MM.1S (cell line): ENCODE results near the gene PRCC.

Source experiments
- DNase-seq: peaks from one replicate; pipeline ENCODE4 v3.0.0-alpha.2; 2015
- H2AFZ ChIP-seq: fragments of 300-600 bp; sonication (generic); 2 replicates; pipeline ENCODE4 v1.6.0; 2016; ENCODE audit warnings: antibody characterized with exemption, low read length
- H3F3A ChIP-seq: fragments of 300-600 bp; sonication (generic); 2 replicates; pipeline ENCODE4 v1.6.1; 2016; ENCODE audit warnings: mild to moderate bottlenecking, antibody characterized with exemption, low read length, moderate library complexity, mixed read lengths; ENCODE audit not compliant: insufficient read depth
- H3K27ac ChIP-seq: fragments of 300-600 bp; sonication (generic); 2 replicates; pipeline ENCODE4 v1.5.1; 2016; ENCODE audit warnings: mild to moderate bottlenecking, low read length
- H3K27me3 ChIP-seq: fragments of 300-600 bp; sonication (generic); replicated peaks from 2 replicates; pipeline ENCODE4 v1.6.0; 2016; ENCODE audit warnings: low read length; ENCODE audit not compliant: insufficient read depth
- H3K36me3 ChIP-seq: fragments of 300-600 bp; sonication (generic); replicated peaks from 2 replicates; pipeline ENCODE4 v1.6.1; 2016; ENCODE audit warnings: mild to moderate bottlenecking, low read length, mixed read lengths; ENCODE audit not compliant: insufficient read depth
- H3K4me1 ChIP-seq: fragments of 300-600 bp; sonication (generic); 2 replicates; pipeline ENCODE4 v1.6.1; 2016; ENCODE audit warnings: low read length, mixed read lengths
- H3K4me2 ChIP-seq: fragments of 300-600 bp; sonication (generic); 2 replicates; pipeline ENCODE4 v1.6.0; 2016; ENCODE audit warnings: low read depth, low read length
- H3K4me3 ChIP-seq: fragments of 300-600 bp; sonication (generic); 2 replicates; pipeline ENCODE4 v1.5.1; 2016; ENCODE audit warnings: low read length, mixed read lengths
- H3K79me2 ChIP-seq: fragments of 300-600 bp; sonication (generic); 2 replicates; pipeline ENCODE4 v1.6.1; 2016; ENCODE audit warnings: mixed run types, low read length, mixed read lengths
- H3K9ac ChIP-seq: fragments of 300-600 bp; sonication (generic); 2 replicates; pipeline ENCODE4 v1.6.1; 2016; ENCODE audit warnings: low read length, mixed read lengths
- H3K9me2 ChIP-seq: fragments of 300-600 bp; sonication (generic); replicated peaks from 2 replicates; pipeline ENCODE4 v1.6.1; 2016; ENCODE audit warnings: mild to moderate bottlenecking, low read length, mixed read lengths; ENCODE audit not compliant: insufficient read depth
- H3K9me3 ChIP-seq: fragments of 300-600 bp; sonication (generic); replicated peaks from 2 replicates; pipeline ENCODE4 v1.6.1; 2016; ENCODE audit warnings: mild to moderate bottlenecking, low read length, mixed read lengths; ENCODE audit not compliant: insufficient read depth
- H4K20me1 ChIP-seq: fragments of 300-600 bp; sonication (generic); 2 replicates; pipeline ENCODE4 v1.6.1; 2016; ENCODE audit warnings: mild to moderate bottlenecking, low read length, moderate library complexity, mixed read lengths; ENCODE audit not compliant: insufficient read depth
- EZH2 ChIP-seq: fragments of 300-600 bp; sonication (generic); optimal IDR thresholded peaks from 2 replicates; pipeline ENCODE3; 2017; ENCODE audit warnings: low read depth, mild to moderate bottlenecking, antibody characterized with exemption, low read length, mixed read lengths
- EZH2phosphoT487 ChIP-seq: fragments of 300-600 bp; sonication (generic); IDR thresholded peaks from 2 replicates; pipeline ENCODE4 v1.6.1; 2018; ENCODE audit warnings: antibody characterized with exemption, low read length
- TF ChIP-seq, protein P1 (sequence below): fragments of 300-600 bp; sonication (generic); IDR thresholded peaks from 2 replicates; pipeline ENCODE4 v1.5.1; 2016; ENCODE audit warnings: antibody characterized with exemption, low read length, mixed read lengths

Gene PRCC

DNA sequence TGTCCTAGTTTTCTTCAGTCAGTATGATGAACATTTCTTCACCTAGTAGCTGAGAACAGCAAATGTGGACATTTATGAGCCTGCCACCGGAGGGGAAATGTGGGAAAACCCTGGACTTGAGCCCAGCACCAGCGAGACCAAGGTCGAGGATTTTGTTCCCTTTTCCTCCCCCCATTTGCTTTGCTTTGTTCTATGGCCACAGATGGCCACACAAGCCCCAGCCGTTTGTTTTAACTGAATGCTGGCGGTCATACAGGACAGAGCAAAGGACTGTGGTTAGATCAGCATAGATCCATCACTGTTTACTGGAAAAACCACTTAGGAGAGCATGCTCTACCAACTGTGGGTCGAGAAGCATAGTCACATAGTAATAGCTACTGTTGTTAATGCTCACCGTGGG, 28.5 kb downstream of the PRCC start:
- peaks cover 17% of the 10 kb centered on the region for H3K36me3 ChIP-seq
- DNase-seq = no peak

DNA sequence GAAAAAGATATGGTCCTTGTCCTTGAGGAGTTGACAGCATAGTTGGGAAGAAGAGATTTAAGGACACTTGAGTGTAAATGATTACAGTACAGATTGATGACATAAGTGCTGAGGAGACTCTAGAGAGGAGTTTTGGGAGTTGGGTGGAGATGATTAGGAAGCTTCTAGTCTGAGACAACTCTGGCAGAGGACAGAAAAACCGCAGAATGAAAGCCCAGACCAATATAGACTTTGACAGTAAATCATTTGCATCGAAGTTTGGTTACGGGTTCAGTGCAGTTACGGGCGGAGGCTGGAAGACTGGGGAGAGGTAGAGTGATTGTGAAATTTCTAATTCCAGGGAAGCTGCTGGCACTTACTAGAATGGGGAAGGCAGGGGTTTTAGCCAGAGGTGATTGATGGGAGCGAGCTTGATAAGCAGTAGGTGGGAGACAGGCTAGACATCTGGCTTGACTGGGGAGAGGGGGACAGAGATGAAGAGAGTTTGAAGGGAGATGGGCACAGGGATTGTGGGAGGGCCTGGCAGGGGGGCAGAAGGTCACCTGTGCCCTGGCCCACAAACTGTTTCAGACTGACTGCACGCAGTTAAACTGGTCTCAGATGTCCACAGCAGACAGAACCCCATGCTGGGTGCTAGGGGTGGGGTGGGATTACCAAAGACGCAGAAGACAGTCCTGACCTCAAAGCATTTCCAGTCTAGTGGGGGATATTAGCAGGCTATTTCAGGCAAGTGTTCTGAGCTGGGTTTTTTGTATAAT, 29.2 kb downstream of the PRCC start:
- Histone ChIP-seq H3F3A (peaks cover 19% of the 10 kb centered on the region), H3K36me3 (peaks cover 17% of the 10 kb centered on the region), H3K4me2 (no peak overlapping the region)

More for the DNA sequence above, 28.5 kb downstream of the PRCC start:
- TF ChIP-seq EZH2 (no peak), EZH2phosphoT487 (no peak)
- TF ChIP-seq, protein P1, sequence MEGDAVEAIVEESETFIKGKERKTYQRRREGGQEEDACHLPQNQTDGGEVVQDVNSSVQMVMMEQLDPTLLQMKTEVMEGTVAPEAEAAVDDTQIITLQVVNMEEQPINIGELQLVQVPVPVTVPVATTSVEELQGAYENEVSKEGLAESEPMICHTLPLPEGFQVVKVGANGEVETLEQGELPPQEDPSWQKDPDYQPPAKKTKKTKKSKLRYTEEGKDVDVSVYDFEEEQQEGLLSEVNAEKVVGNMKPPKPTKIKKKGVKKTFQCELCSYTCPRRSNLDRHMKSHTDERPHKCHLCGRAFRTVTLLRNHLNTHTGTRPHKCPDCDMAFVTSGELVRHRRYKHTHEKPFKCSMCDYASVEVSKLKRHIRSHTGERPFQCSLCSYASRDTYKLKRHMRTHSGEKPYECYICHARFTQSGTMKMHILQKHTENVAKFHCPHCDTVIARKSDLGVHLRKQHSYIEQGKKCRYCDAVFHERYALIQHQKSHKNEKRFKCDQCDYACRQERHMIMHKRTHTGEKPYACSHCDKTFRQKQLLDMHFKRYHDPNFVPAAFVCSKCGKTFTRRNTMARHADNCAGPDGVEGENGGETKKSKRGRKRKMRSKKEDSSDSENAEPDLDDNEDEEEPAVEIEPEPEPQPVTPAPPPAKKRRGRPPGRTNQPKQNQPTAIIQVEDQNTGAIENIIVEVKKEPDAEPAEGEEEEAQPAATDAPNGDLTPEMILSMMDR = no peak
- Histone ChIP-seq H3F3A (peaks cover 19% of the 10 kb centered on the region), H3K9me2 (no peaks in the 10 kb centered on the region), H3K27me3 (no peaks in the 10 kb centered on the region), H3K9ac (no peak overlapping the region), H3K9me3 (no peaks in the 10 kb centered on the region), H3K27ac (no peak overlapping the region), H2AFZ (no peak overlapping the region), H3K4me1 (peaks cover 16% of the 10 kb centered on the region; the same call in 1 of the 2 replicates), H3K79me2 (0 out of 2 replicates have a peak, but pooled peaks cover 7% of the 10 kb centered on the region), H3K4me2 (no peak overlapping the region), H4K20me1 (0 out of 2 replicates have a peak, but pooled peaks cover 8% of the 10 kb centered on the region), H3K4me3 (no peak overlapping the region)

DNA sequence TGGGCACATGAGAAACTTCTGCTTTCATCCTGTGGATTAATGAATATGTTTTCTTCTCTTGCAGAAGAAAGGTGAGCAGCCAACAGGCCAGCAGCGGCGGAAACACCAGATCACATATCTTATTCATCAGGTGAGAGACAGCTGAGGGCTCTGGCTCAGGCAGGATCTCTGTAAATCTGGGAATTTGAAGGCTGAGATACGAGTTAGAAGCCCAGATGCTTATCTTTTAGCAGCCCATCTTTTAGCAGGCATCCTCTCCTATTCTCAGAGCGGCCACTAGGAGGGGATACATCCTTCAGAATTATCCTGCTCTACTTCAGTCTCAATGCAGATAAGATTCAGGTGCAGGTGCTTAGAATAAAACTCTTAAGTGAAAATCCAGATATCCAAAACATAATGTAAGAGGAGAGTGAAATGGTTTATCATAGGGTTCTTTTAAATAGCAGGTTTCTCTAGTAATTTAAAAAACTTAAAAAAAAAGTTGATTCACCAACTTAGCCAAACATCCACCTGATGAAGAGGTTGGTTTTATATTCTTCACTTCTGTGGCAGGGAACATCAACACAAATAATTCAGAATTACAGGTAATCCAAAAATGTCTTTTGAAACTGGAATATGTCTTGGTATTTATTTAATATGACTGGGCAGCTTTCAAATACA, 30.0 kb downstream of the PRCC start:
- peak; percentile 72 for DNase-seq
- no peak overlapping the region for H3K9ac ChIP-seq
- no peak overlapping the region for H2AFZ ChIP-seq
- no peaks in the 10 kb centered on the region for H3K9me3 ChIP-seq
- peaks cover 17% of the 10 kb centered on the region for H3K36me3 ChIP-seq
- H4K20me1 ChIP-seq = 0 out of 2 replicates have a peak, but pooled peaks cover 8% of the 10 kb centered on the region
- H3K4me2 ChIP-seq = no peak overlapping the region
- no peaks in the 10 kb centered on the region for H3K9me2 ChIP-seq
- 0 out of 2 replicates have a peak, but pooled peaks cover 7% of the 10 kb centered on the region for H3K79me2 ChIP-seq
- no peak for TF ChIP-seq EZH2phosphoT487
- TF ChIP-seq, protein P1 = peak; percentile 95
- no peaks in the 10 kb centered on the region for H3K27me3 ChIP-seq
- peaks cover 19% of the 10 kb centered on the region for H3F3A ChIP-seq
- no peak overlapping the region for H3K27ac ChIP-seq
- H3K4me3 ChIP-seq = no peak overlapping the region
- H3K4me1 ChIP-seq = peaks cover 16% of the 10 kb centered on the region; the same call in 1 of the 2 replicates

More for the DNA sequence above, 29.2 kb downstream of the PRCC start:
- H3K9ac ChIP-seq = no peak overlapping the region
- DNase-seq = no peak
- no peak overlapping the region for H3K4me3 ChIP-seq
- no peak overlapping the region for H2AFZ ChIP-seq
- no peak overlapping the region for H3K27ac ChIP-seq
- H3K9me3 ChIP-seq = no peaks in the 10 kb centered on the region
- no peaks in the 10 kb centered on the region for H3K9me2 ChIP-seq
- 0 out of 2 replicates have a peak, but pooled peaks cover 8% of the 10 kb centered on the region for H4K20me1 ChIP-seq
- no peaks in the 10 kb centered on the region for H3K27me3 ChIP-seq
- H3K4me1 ChIP-seq = peaks cover 16% of the 10 kb centered on the region; the same call in 1 of the 2 replicates
- 0 out of 2 replicates have a peak, but pooled peaks cover 7% of the 10 kb centered on the region for H3K79me2 ChIP-seq
- TF ChIP-seq EZH2 (no peak), EZH2phosphoT487 (no peak)
- TF ChIP-seq, protein P1 = no peak
